Measurements from ENCODE around the gene IFI30.

The IFI30 gene

GRCh38 chr19:18170714-18171255 is 2.8 kb upstream of the IFI30 start:
- in situ Hi-C loops (cut with MboI; ENCODE audit: low sequenced_read_pairs), result no loop called here

GRCh38 chr19:18171605-18172327 is 1.8 kb upstream of the IFI30 start:
- in situ Hi-C loops (cut with MboI; ENCODE audit: low sequenced_read_pairs), result no loop called here

GRCh38 chr19:18172331-18173053 is 1.1 kb upstream of the IFI30 start:
- in situ Hi-C loops (cut with MboI; ENCODE audit: low sequenced_read_pairs), result no loop called here

GRCh38 chr19:18173054-18173571 is 500 bp upstream of the IFI30 start:
- in situ Hi-C loops (cut with MboI; ENCODE audit: low sequenced_read_pairs), result no loop called here

GRCh38 chr19:18174983-18175382 is 1.4 kb downstream of the IFI30 start:
- in situ Hi-C loops (cut with MboI; ENCODE audit: low sequenced_read_pairs), result no loop called here

- in situ Hi-C loops (cut with MboI; ENCODE audit: low sequenced_read_pairs), result no loop called here
Measured at GRCh38 chr19:18176367-18177310, 3.0 kb downstream of the IFI30 start.

GRCh38 chr19:18179957-18180356 is 6.3 kb downstream of the IFI30 start:
- in situ Hi-C loops (cut with MboI; ENCODE audit: low sequenced_read_pairs), result no loop called here

- in situ Hi-C loops (cut with MboI; ENCODE audit: low sequenced_read_pairs), result no loop called here
Measured at GRCh38 chr19:18183529-18183928, 9.9 kb downstream of the IFI30 start.

GRCh38 chr19:18185538-18185937 is 11.9 kb downstream of the IFI30 start:
- in situ Hi-C loops (cut with MboI; ENCODE audit: low sequenced_read_pairs), result no loop called here

GRCh38 chr19:18190278-18190677 is 16.7 kb downstream of the IFI30 start:
- in situ Hi-C loops (cut with MboI; ENCODE audit: low sequenced_read_pairs), result no loop called here

- in situ Hi-C loops (cut with MboI; ENCODE audit: low sequenced_read_pairs), result no loop called here
Measured at GRCh38 chr19:18191640-18192062, 18.0 kb downstream of the IFI30 start.

GRCh38 chr19:18192673-18193387 is 19.2 kb downstream of the IFI30 start, which contains the start of gene MPV17L2:
Gene MPV17L2 (plus strand): TSS chr19:18193218. CDS start chr19:18193282, 64 bp downstream.
- in situ Hi-C loops (cut with MboI; ENCODE audit: low sequenced_read_pairs), result no loop called here

- in situ Hi-C loops (cut with MboI; ENCODE audit: low sequenced_read_pairs), result no loop called here
Measured at GRCh38 chr19:18193388-18194180, 20.0 kb downstream of the IFI30 start.

GRCh38 chr19:18194181-18194530 is 20.5 kb downstream of the IFI30 start:
- in situ Hi-C loops (cut with MboI; ENCODE audit: low sequenced_read_pairs), result no loop called here

- in situ Hi-C loops (cut with MboI; ENCODE audit: low sequenced_read_pairs), result no loop called here
Measured at GRCh38 chr19:18194554-18195238, 21.1 kb downstream of the IFI30 start.

GRCh38 chr19:18196511-18196845 is 22.9 kb downstream of the IFI30 start:
- in situ Hi-C loops (cut with MboI; ENCODE audit: low sequenced_read_pairs), result no loop called here

- in situ Hi-C loops (cut with MboI; ENCODE audit: low sequenced_read_pairs), result no loop called here
Measured at GRCh38 chr19:18197306-18197705, 23.7 kb downstream of the IFI30 start.

- in situ Hi-C loops (cut with MboI; ENCODE audit: low sequenced_read_pairs), result no loop called here
Measured at GRCh38 chr19:18197941-18198340, 24.3 kb downstream of the IFI30 start.

GRCh38 chr19:18198374-18198773 is 24.8 kb downstream of the IFI30 start:
- in situ Hi-C loops (cut with MboI; ENCODE audit: low sequenced_read_pairs), result no loop called here
